ENCODE results near the gene HFM1.

- peak; percentile 57 for TF ChIP-seq CTCF (IDR thresholded peaks at IDR 0.05; ENCODE audit: poor library complexity)
- no peak for TF ChIP-seq EZH2 (IDR thresholded peaks at IDR 0.05; ENCODE audit: borderline replicate concordance)
Observed at GRCh38 chr1:91278754-91279153, 125.9 kb downstream of the HFM1 start.

Data from hepatocyte (in vitro differentiated cells).